ENCODE data around the gene SEMA3D. TPM values are rescaled to one million over a fixed set of nuclear protein-coding genes. Genes with fewer than 3 reads are reported as not detected.

Gene SEMA3D
- total and polyA plus RNA-seq, 4 experiments from 2014 or later: not detected

- H3K27me3 Mint-ChIP-seq: no peaks in the 10 kb centered on the region
- H3K4me3 Mint-ChIP-seq: no peak overlapping the region
- no peaks in the 10 kb centered on the region for H3K9me3 ChIP-seq (ENCODE audit: control insufficient read depth in 1 of 2, low read length in 2 of 2)
- ChIA-PET POLR2A (ENCODE audit: partially characterized antibody) (no interaction called here), CTCF (ENCODE audit: partially characterized antibody) (no interaction called here)
- H3K4me3 ChIP-seq (ENCODE audit: low read length in 2 of 2): no peak overlapping the region
- no peak overlapping the region for H3K27ac Mint-ChIP-seq
- H3K9me3 Mint-ChIP-seq: no peaks in the 10 kb centered on the region
- no peaks in the 10 kb centered on the region for H3K27me3 ChIP-seq (ENCODE audit: insufficient read depth, low read length)
- no peak overlapping the region for H3K27ac ChIP-seq (ENCODE audit: low read depth, low read length)
- no peaks in the 10 kb centered on the region for H3K4me1 ChIP-seq (ENCODE audit: insufficient read depth, low read length)
- DNase-seq: no peak
- H3K4me1 Mint-ChIP-seq: no peaks in the 10 kb centered on the region
- no peaks in the 10 kb centered on the region for H3K36me3 ChIP-seq (ENCODE audit: insufficient read depth, low read length)
- intact Hi-C loops (cut with micrococcal nuclease): loop anchor here (5.0 kb wide), 1 partner anchor 519 kb away; no protein-coding TSS in a partner anchor
- H3K36me3 Mint-ChIP-seq: no peaks in the 10 kb centered on the region
Observed at GRCh38 chr7:85033263-85033662, 153.6 kb downstream of the SEMA3D start.

GRCh38 chr7:85031475-85031874 lies 155.4 kb downstream of the SEMA3D start:
- no peak overlapping the region for H3K4me3 ChIP-seq (ENCODE audit: low read length in 2 of 2)
- no peaks in the 10 kb centered on the region for H3K36me3 Mint-ChIP-seq
- no peaks in the 10 kb centered on the region for H3K4me1 Mint-ChIP-seq
- H3K36me3 ChIP-seq (ENCODE audit: insufficient read depth, low read length): no peaks in the 10 kb centered on the region
- no peaks in the 10 kb centered on the region for H3K4me1 ChIP-seq (ENCODE audit: insufficient read depth, low read length)
- no peak overlapping the region for H3K27ac ChIP-seq (ENCODE audit: low read depth, low read length)
- intact Hi-C loops (cut with micrococcal nuclease): loop anchor here (5.0 kb wide), 1 partner anchor 521 kb away; no protein-coding TSS in a partner anchor
- H3K4me3 Mint-ChIP-seq: no peak overlapping the region
- no peak overlapping the region for H3K27ac Mint-ChIP-seq
- ChIA-PET POLR2A (ENCODE audit: partially characterized antibody) (no interaction called here), CTCF (ENCODE audit: partially characterized antibody) (no interaction called here)
- H3K27me3 ChIP-seq (ENCODE audit: insufficient read depth, low read length): no peaks in the 10 kb centered on the region
- no peak for DNase-seq
- H3K9me3 Mint-ChIP-seq: peaks cover 0 to 2% (median 0%) of the 10 kb centered on the region in 8 donors
- H3K9me3 ChIP-seq (ENCODE audit: control insufficient read depth in 1 of 2, low read length in 2 of 2): no peaks in the 10 kb centered on the region
- H3K27me3 Mint-ChIP-seq: no peaks in the 10 kb centered on the region

GRCh38 chr7:85030893-85031292 lies 156.0 kb downstream of the SEMA3D start:
- ChIA-PET POLR2A (ENCODE audit: partially characterized antibody) (no interaction called here), CTCF (ENCODE audit: partially characterized antibody) (no interaction called here)
- no peak overlapping the region for H3K4me3 Mint-ChIP-seq
- intact Hi-C loops (cut with micrococcal nuclease): loop anchor here (5.0 kb wide), 1 partner anchor 521 kb away; no protein-coding TSS in a partner anchor
- Histone ChIP-seq H3K4me3 (ENCODE audit: low read length in 2 of 2) (no peak overlapping the region), H3K27me3 (ENCODE audit: insufficient read depth, low read length) (no peaks in the 10 kb centered on the region), H3K27ac (ENCODE audit: low read depth, low read length) (no peak overlapping the region), H3K9me3 (ENCODE audit: control insufficient read depth in 1 of 2, low read length in 2 of 2) (no peaks in the 10 kb centered on the region), H3K36me3 (ENCODE audit: insufficient read depth, low read length) (no peaks in the 10 kb centered on the region), H3K4me1 (ENCODE audit: insufficient read depth, low read length) (no peaks in the 10 kb centered on the region)
- no peaks in the 10 kb centered on the region for H3K27me3 Mint-ChIP-seq
- H3K4me1 Mint-ChIP-seq: no peaks in the 10 kb centered on the region
- peaks cover 0 to 3% (median 0%) of the 10 kb centered on the region in 8 donors for H3K9me3 Mint-ChIP-seq
- DNase-seq: no peak
- H3K27ac Mint-ChIP-seq: no peak overlapping the region
- H3K36me3 Mint-ChIP-seq: no peaks in the 10 kb centered on the region

DNA sequence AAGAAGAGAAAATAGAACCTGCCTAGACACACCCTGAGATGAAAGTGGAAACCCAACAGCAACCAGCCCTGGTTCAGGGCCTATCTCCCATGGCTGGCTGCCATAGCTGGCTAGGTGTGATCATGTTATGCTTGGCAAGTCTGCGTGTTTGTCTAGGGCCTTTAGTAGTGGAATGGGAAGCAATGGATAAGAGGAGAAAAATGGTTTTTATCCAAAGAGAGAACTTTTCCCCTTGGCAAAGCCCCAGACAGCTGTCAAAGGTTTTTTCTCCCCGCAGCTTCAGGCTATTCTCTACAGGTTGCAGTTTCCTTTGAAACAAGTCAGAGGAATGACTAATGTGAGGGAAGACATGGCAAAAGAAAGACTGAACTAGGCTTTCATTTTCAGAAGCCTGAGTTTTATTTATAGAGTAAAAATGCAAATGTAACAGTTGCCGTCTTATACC lies 161.5 kb downstream of the SEMA3D start:
- CTCF ChIA-PET (ENCODE audit: partially characterized antibody): no interaction called here
- POLR2A ChIA-PET (ENCODE audit: partially characterized antibody): no interaction called here

GRCh38 chr7:85023916-85024315 lies 162.9 kb downstream of the SEMA3D start:
- no peaks in the 10 kb centered on the region for H3K36me3 ChIP-seq (ENCODE audit: insufficient read depth, low read length)
- Mint-ChIP-seq H3K27me3 (no peaks in the 10 kb centered on the region), H3K36me3 (no peaks in the 10 kb centered on the region), H3K4me3 (no peak overlapping the region), H3K9me3 (peaks cover 0 to 4% (median 0%) of the 10 kb centered on the region in 8 donors), H3K27ac (no peak overlapping the region), H3K4me1 (no peaks in the 10 kb centered on the region)
- ChIA-PET CTCF (ENCODE audit: partially characterized antibody) (interaction anchor here (0.6 to 0.7 kb wide), 2 partner anchors 1047 to 1064 kb away, joined by 3 read pairs; no protein-coding TSS in a partner anchor), POLR2A (ENCODE audit: partially characterized antibody) (no interaction called here)
- DNase-seq: no peak
- no peak overlapping the region for H3K4me3 ChIP-seq (ENCODE audit: low read length in 2 of 2)
- H3K27ac ChIP-seq (ENCODE audit: low read depth, low read length): no peak overlapping the region
- intact Hi-C loops (cut with micrococcal nuclease): loop anchor here (1.0 to 10.0 kb wide), 3 partner anchors 829 to 1088 kb away; partner anchors contain the start of gene SEMA3A
- no peaks in the 10 kb centered on the region for H3K27me3 ChIP-seq (ENCODE audit: insufficient read depth, low read length)
- H3K4me1 ChIP-seq (ENCODE audit: insufficient read depth, low read length): no peaks in the 10 kb centered on the region
- H3K9me3 ChIP-seq (ENCODE audit: control insufficient read depth in 1 of 2, low read length in 2 of 2): no peaks in the 10 kb centered on the region

More for the DNA sequence above, 161.5 kb downstream of the SEMA3D start:
- no peak overlapping the region for H3K4me3 ChIP-seq (ENCODE audit: low read length in 2 of 2)
- Mint-ChIP-seq H3K27me3 (no peaks in the 10 kb centered on the region), H3K36me3 (no peaks in the 10 kb centered on the region), H3K27ac (no peak overlapping the region), H3K9me3 (peaks cover 0 to 4% (median 0%) of the 10 kb centered on the region in 8 donors), H3K4me1 (no peaks in the 10 kb centered on the region), H3K4me3 (no peak overlapping the region)
- H3K36me3 ChIP-seq (ENCODE audit: insufficient read depth, low read length): no peaks in the 10 kb centered on the region
- H3K27ac ChIP-seq (ENCODE audit: low read depth, low read length): no peak overlapping the region
- intact Hi-C loops (cut with micrococcal nuclease): loop anchor here (10.0 kb wide), 1 partner anchor 831 kb away; the partner anchor contains the start of gene SEMA3A
- DNase-seq: no peak
- no peaks in the 10 kb centered on the region for H3K4me1 ChIP-seq (ENCODE audit: insufficient read depth, low read length)
- H3K9me3 ChIP-seq (ENCODE audit: control insufficient read depth in 1 of 2, low read length in 2 of 2): no peaks in the 10 kb centered on the region
- no peaks in the 10 kb centered on the region for H3K27me3 ChIP-seq (ENCODE audit: insufficient read depth, low read length)

- H3K4me1 Mint-ChIP-seq: no peaks in the 10 kb centered on the region
- H3K36me3 Mint-ChIP-seq: no peaks in the 10 kb centered on the region
- H3K27ac ChIP-seq (ENCODE audit: low read depth, low read length): no peak overlapping the region
Observed at GRCh38 chr7:85023066-85023712, 163.7 kb downstream of the SEMA3D start.

DNA sequence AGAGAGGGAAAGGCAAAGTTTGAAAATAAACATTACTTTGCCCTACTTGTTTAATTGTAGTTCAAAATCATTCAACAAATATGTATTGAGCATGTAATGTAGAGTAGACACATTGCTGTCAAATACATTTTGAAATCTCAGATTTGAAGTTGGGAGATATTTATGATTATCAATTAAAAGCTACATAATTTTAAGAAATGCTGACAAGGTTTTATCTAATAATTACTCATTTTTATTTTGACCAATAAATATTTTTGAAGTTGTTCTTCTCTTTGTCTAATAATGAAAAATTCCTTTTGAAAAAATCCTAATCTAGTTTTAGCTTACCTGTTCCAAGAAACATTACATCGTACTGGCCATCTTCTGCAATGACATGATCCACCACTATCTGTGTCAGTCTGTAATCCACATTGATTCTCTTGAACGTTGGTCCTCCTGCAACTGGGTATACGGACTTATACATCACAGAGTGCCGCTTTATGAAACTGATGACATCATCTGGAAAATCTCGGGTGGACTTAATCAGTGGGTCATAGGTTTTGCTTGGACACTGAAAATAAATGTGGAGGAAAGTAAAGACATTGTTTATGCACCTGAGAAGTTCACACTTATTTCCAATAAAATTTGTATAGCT lies 164.7 kb downstream of the SEMA3D start:
- Histone ChIP-seq H3K4me3 (ENCODE audit: low read length in 2 of 2) (no peak overlapping the region), H3K36me3 (ENCODE audit: insufficient read depth, low read length) (no peaks in the 10 kb centered on the region), H3K9me3 (ENCODE audit: control insufficient read depth in 1 of 2, low read length in 2 of 2) (no peaks in the 10 kb centered on the region), H3K27ac (ENCODE audit: low read depth, low read length) (no peak overlapping the region), H3K27me3 (ENCODE audit: insufficient read depth, low read length) (no peaks in the 10 kb centered on the region), H3K4me1 (ENCODE audit: insufficient read depth, low read length) (no peaks in the 10 kb centered on the region)
- Mint-ChIP-seq H3K27me3 (no peaks in the 10 kb centered on the region), H3K27ac (no peak overlapping the region), H3K36me3 (no peaks in the 10 kb centered on the region), H3K4me1 (no peaks in the 10 kb centered on the region), H3K9me3 (peaks cover 0 to 4% (median 0%) of the 10 kb centered on the region in 8 donors), H3K4me3 (no peak overlapping the region)
- ChIA-PET CTCF (ENCODE audit: partially characterized antibody) (interaction anchor here (0.8 to 2.1 kb wide), 2 partner anchors 1086 kb away, joined by 3 to 6 read pairs; no protein-coding TSS in a partner anchor), POLR2A (ENCODE audit: partially characterized antibody) (no interaction called here)
- intact Hi-C loops (cut with micrococcal nuclease): loop anchor here (10.0 kb wide), 1 partner anchor 827 kb away; the partner anchor contains the start of gene SEMA3A
- DNase-seq: no peak

More at GRCh38 chr7:85023066-85023712, 163.7 kb downstream of the SEMA3D start:
- POLR2A ChIA-PET (ENCODE audit: partially characterized antibody): no interaction called here
- Histone ChIP-seq H3K36me3 (ENCODE audit: insufficient read depth, low read length) (no peaks in the 10 kb centered on the region), H3K4me3 (ENCODE audit: low read length in 2 of 2) (no peak overlapping the region), H3K4me1 (ENCODE audit: insufficient read depth, low read length) (no peaks in the 10 kb centered on the region), H3K27me3 (ENCODE audit: insufficient read depth, low read length) (no peaks in the 10 kb centered on the region), H3K9me3 (ENCODE audit: control insufficient read depth in 1 of 2, low read length in 2 of 2) (no peaks in the 10 kb centered on the region)
- intact Hi-C loops (cut with micrococcal nuclease): loop anchor here (1.0 to 10.0 kb wide), 3 partner anchors 828 to 1087 kb away; partner anchors contain the start of gene SEMA3A
- Mint-ChIP-seq H3K9me3 (peaks cover 0 to 4% (median 0%) of the 10 kb centered on the region in 8 donors), H3K27ac (no peak overlapping the region), H3K4me3 (no peak overlapping the region), H3K27me3 (no peaks in the 10 kb centered on the region)
- CTCF ChIA-PET (ENCODE audit: partially characterized antibody): interaction anchor here (0.7 to 2.1 kb wide), 3 partner anchors 1046 to 1087 kb away, joined by 3 to 6 read pairs (median 3); no protein-coding TSS in a partner anchor
- peak; percentile 7 to 27 (median 16) for DNase-seq

Measured in CD4-positive, alpha-beta memory T cell (primary cell).